Activated B cell treated with CpG ODN at 0.5 μM for 24 hours (primary cell): ENCODE data around the gene C1orf52. TPM values are rescaled to one million over a fixed set of nuclear protein-coding genes. Genes with fewer than 3 reads are reported as not detected.

ENCODE experiments used
- ATAC-seq: fragments of 200-7000 bp; cut with Tn5 transposase; one replicate; pipeline ENCODE4 v1.10.0; 2021; ENCODE audit warnings: low read depth, mild to moderate bottlenecking, moderate library complexity
- CTCF ChIA-PET: fragments of 350-600 bp; sonication (Branson Sonifier 250); formaldehyde crosslinking; loops from one replicate; lab custom pipeline; 2021; ENCODE audit warnings: antibody characterized with exemption; lab: Charles Lee
- POLR2A ChIA-PET: fragments of 350-600 bp; sonication (Branson Sonifier 250); formaldehyde crosslinking; loops from one replicate; lab custom pipeline; 2021; ENCODE audit warnings: antibody characterized with exemption; lab: Charles Lee
- DNase-seq: peaks from one replicate; pipeline ENCODE4 v3.0.0; 2022
- H3K27ac Mint-ChIP-seq: one replicate; pipeline ENCODE4 v1.8.0; 2020; ENCODE audit warnings: mixed read lengths
- H3K27me3 Mint-ChIP-seq: one replicate; pipeline ENCODE4 v1.8.0; 2021; ENCODE audit warnings: mixed read lengths
- H3K36me3 Mint-ChIP-seq: one replicate; pipeline ENCODE4 v1.8.0; 2021; ENCODE audit warnings: low read depth, mixed read lengths
- H3K4me1 Mint-ChIP-seq: one replicate; pipeline ENCODE4 v1.8.0; 2021; ENCODE audit warnings: mixed read lengths
- H3K4me3 Mint-ChIP-seq: one replicate; pipeline ENCODE4 v1.8.0; 2020; ENCODE audit warnings: mild to moderate bottlenecking, mixed read lengths
- H3K9me3 Mint-ChIP-seq: one replicate; pipeline ENCODE4 v1.8.0; 2020; ENCODE audit warnings: mixed read lengths
- CTCF ChIP-seq: fragments of 200-600 bp; IDR thresholded peaks from one replicate; pipeline ENCODE4 v1.8.0; 2022; ENCODE audit warnings: antibody characterized with exemption, mild to moderate bottlenecking
- intact Hi-C: fragments of 100-400 bp; cut with micrococcal nuclease; formaldehyde crosslinking; loops from one replicate; pipeline ENCODE4 v1.15.1; 2024
- total RNA-seq: library from RNA; stranded (reverse); gene quantifications from 2 replicates; pipeline ENCODE4 v1.2.3, GENCODE V29; 2022

The C1orf52 gene
- total RNA-seq, 1 donor from 2014 or later = 31.4 TPM

DNA sequence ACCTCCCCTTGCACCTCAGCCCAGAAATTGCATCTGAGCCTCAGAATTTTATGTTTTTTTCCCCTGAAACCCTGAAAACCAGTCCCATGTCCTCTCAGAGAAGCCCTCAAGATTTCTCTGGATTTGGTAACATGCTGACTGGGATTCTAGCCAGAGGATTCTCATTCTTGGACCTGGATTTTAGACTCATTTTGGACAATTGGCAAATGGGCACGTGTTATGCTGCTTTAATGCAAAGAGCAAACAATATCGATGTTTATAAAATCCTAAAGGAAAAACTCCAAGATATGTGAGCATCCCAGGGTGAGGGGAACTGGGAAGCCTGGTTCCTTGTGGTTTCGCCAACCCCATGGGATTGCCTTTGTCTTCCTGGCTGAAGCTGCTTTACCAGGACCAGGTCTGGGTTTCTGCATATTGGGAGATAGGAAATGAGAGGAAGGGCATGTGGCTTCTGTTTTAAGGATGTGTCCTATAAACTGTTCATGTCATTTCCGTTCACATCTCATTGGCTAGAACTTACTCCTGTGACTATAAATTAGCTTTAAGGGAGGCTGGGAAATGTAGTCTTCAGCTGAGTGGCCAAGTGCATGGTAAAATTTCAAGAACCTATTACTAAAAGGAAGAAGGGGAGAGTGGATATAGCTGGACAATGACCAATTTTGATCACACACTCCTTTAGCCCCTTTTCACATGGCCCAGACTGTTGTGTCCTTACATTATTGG lies 44.1 kb upstream of the C1orf52 start:
- Mint-ChIP-seq H3K36me3 (peaks cover 4% of the 10 kb centered on the region), H3K27me3 (peaks cover 2% of the 10 kb centered on the region), H3K4me1 (peaks cover 13% of the 10 kb centered on the region), H3K4me3 (no peak overlapping the region), H3K9me3 (no peaks in the 10 kb centered on the region), H3K27ac (no peak overlapping the region)
- TF ChIP-seq CTCF = no peak
- DNase-seq (no peak), ATAC-seq (no peak)
- intact Hi-C loops = loop anchor here (10.0 kb wide), 2 partner anchors 161 to 581 kb away; partner anchors contain the start of gene DDAH1
- ChIA-PET CTCF (no interaction called here), POLR2A (no interaction called here)

GRCh38 chr1:85300140-85300539 lies 40.7 kb upstream of the C1orf52 start:
- Mint-ChIP-seq H3K4me1 (peaks cover 26% of the 10 kb centered on the region), H3K36me3 (peaks cover 4% of the 10 kb centered on the region), H3K27ac (no peak overlapping the region), H3K4me3 (no peak overlapping the region), H3K9me3 (no peaks in the 10 kb centered on the region), H3K27me3 (no peaks in the 10 kb centered on the region)
- intact Hi-C loops = loop anchor here (10.0 kb wide), 2 partner anchors 165 to 585 kb away; partner anchors contain the start of gene DDAH1
- no peak for TF ChIP-seq CTCF
- ChIA-PET POLR2A (no interaction called here), CTCF (no interaction called here)
- DNase-seq (no peak), ATAC-seq (no peak)

- ChIA-PET POLR2A (interaction anchor here (0.6 to 2.9 kb wide), 2 partner anchors 22 to 248 kb away, joined by 3 to 36 read pairs; partner anchors contain the start of gene BCL10), CTCF (interaction anchor here (0.9 to 1.2 kb wide), 2 partner anchors 10 to 22 kb away, joined by 4 to 5 read pairs; no protein-coding TSS in a partner anchor)
- intact Hi-C loops = loop anchor here (1.0 kb wide), 1 partner anchor 22 kb away; the partner anchor contains the start of gene BCL10
- peaks cover 5% of the 10 kb centered on the region for H3K36me3 Mint-ChIP-seq
- peak overlapping the region; percentile 51 for H3K4me3 Mint-ChIP-seq
- no peak for TF ChIP-seq CTCF
- H3K27ac Mint-ChIP-seq = peak overlapping the region; percentile 76
- no peaks in the 10 kb centered on the region for H3K9me3 Mint-ChIP-seq
- H3K27me3 Mint-ChIP-seq = no peaks in the 10 kb centered on the region
- DNase-seq (peak; percentile 26), ATAC-seq (peak; percentile 90)
- peaks cover 29% of the 10 kb centered on the region for H3K4me1 Mint-ChIP-seq
Observed at GRCh38 chr1:85297855-85298629, 38.6 kb upstream of the C1orf52 start.

- Mint-ChIP-seq H3K27me3 (no peaks in the 10 kb centered on the region), H3K4me1 (peaks cover 29% of the 10 kb centered on the region), H3K36me3 (peaks cover 5% of the 10 kb centered on the region), H3K4me3 (peak overlapping the region; percentile 51), H3K9me3 (no peaks in the 10 kb centered on the region), H3K27ac (no peak overlapping the region)
- intact Hi-C loops = no loop called here
- TF ChIP-seq CTCF = no peak
- ATAC-seq (no peak), DNase-seq (no peak)
- ChIA-PET CTCF (interaction anchor here (1.2 kb wide), 1 partner anchor 11 kb away, joined by 5 read pairs; no protein-coding TSS in a partner anchor), POLR2A (interaction anchor here (2.9 kb wide), 1 partner anchor 21 kb away, joined by 36 read pairs; the partner anchor contains the start of gene BCL10)
Observed at GRCh38 chr1:85297538-85297854, 38.0 kb upstream of the C1orf52 start.

GRCh38 chr1:85296980-85297379 lies 37.5 kb upstream of the C1orf52 start:
- no peaks in the 10 kb centered on the region for H3K9me3 Mint-ChIP-seq
- H3K27me3 Mint-ChIP-seq = no peaks in the 10 kb centered on the region
- no peak overlapping the region for H3K4me3 Mint-ChIP-seq
- no peak for TF ChIP-seq CTCF
- no peak overlapping the region for H3K27ac Mint-ChIP-seq
- intact Hi-C loops = no loop called here
- ChIA-PET CTCF (interaction anchor here (1.2 kb wide), 1 partner anchor 11 kb away, joined by 5 read pairs; no protein-coding TSS in a partner anchor), POLR2A (interaction anchor here (2.9 kb wide), 1 partner anchor 21 kb away, joined by 36 read pairs; the partner anchor contains the start of gene BCL10)
- DNase-seq (no peak), ATAC-seq (no peak)
- peaks cover 5% of the 10 kb centered on the region for H3K36me3 Mint-ChIP-seq
- peaks cover 29% of the 10 kb centered on the region for H3K4me1 Mint-ChIP-seq
